Large intestine (tissue), 3 donors: ENCODE measurements around the gene SLC50A1. TPM values are rescaled to one million over a fixed set of nuclear protein-coding genes. Genes with fewer than 3 reads are reported as not detected.
"Not testable (repeated sequence)": the region's sequence is repeated elsewhere in the genome, so short reads cannot be mapped to it uniquely, and the experiment has no call there.

Experiments used
- DNase-seq, 2 donors: peaks; one replicate each; pipeline versions ENCODE4 v3.0.0 to v3.0.0-alpha.2; 2013
- H3K27ac ChIP-seq: one replicate; pipeline ENCODE4 v1.5.1; 2013; ENCODE audit warnings: low read length
- H3K27me3 ChIP-seq: 2 replicates; pipeline ENCODE4 v1.6.1; 2013; ENCODE audit warnings: low read length; ENCODE audit not compliant: control insufficient read depth, insufficient read depth
- H3K36me3 ChIP-seq: 2 replicates; pipeline ENCODE4 v1.6.1; 2013; ENCODE audit warnings: low read length; ENCODE audit not compliant: control insufficient read depth, insufficient read depth
- H3K4me1 ChIP-seq: one replicate; pipeline ENCODE4 v1.6.1; 2013; ENCODE audit warnings: low read length; ENCODE audit not compliant: control insufficient read depth, insufficient read depth
- H3K4me3 ChIP-seq: one replicate; pipeline ENCODE4 v1.5.1; 2013; ENCODE audit warnings: low read length
- H3K9me3 ChIP-seq: one replicate; pipeline ENCODE4 v1.6.1; 2013; ENCODE audit warnings: mild to moderate bottlenecking, low read depth, low read length, moderate library complexity; ENCODE audit not compliant: control insufficient read depth
- WGBS: methylation state at CpG from one replicate; pipeline ENCODE4 v1.1.5; 2013; ENCODE audit warnings: low lambda C conversion rate; ENCODE audit not compliant: insufficient coverage; 5-methylcytosine and 5-hydroxymethylcytosine counted together
- polyA plus RNA-seq: library from polyadenylated mRNA; unstranded; fragments of 120-200 nt; gene quantifications from one replicate; pipeline ENCODE4 v1.2.1, GENCODE V29; 2013

Gene SLC50A1
- polyA plus RNA-seq, 1 donor: 57.4 TPM

- WGBS: 100% methylated on average over 1 of the region's 5 CpGs
- no peak for DNase-seq
- Histone ChIP-seq H3K4me1 (peaks cover 11% of the 10 kb centered on the region), H3K4me3 (no peak overlapping the region), H3K36me3 (no peaks in the 10 kb centered on the region), H3K27me3 (no peaks in the 10 kb centered on the region), H3K27ac (no peak overlapping the region), H3K9me3 (no peaks in the 10 kb centered on the region)
These were observed 19.4 kb upstream of the SLC50A1 start for GRCh38 chr1:155116113-155116764.

GRCh38 chr1:155117610-155118009 is 18.0 kb upstream of the SLC50A1 start:
- H3K27ac ChIP-seq: no peak overlapping the region
- no CpG with 5 or more reads among the region's 4 CpGs for WGBS
- H3K4me1 ChIP-seq: peaks cover 12% of the 10 kb centered on the region
- no peaks in the 10 kb centered on the region for H3K27me3 ChIP-seq
- no peaks in the 10 kb centered on the region for H3K36me3 ChIP-seq
- peak in 1 of 2 donors; percentile 36 for DNase-seq
- no peak overlapping the region for H3K4me3 ChIP-seq
- no peaks in the 10 kb centered on the region for H3K9me3 ChIP-seq

- H3K27me3 ChIP-seq, DNase-seq, H3K9me3 ChIP-seq, H3K4me3 ChIP-seq, H3K27ac ChIP-seq, H3K36me3 ChIP-seq: not testable (repeated sequence)
- peaks cover 12% of the 10 kb centered on the region for H3K4me1 ChIP-seq
- no CpG with 5 or more reads among the region's 7 CpGs for WGBS
These were observed 17.6 kb upstream of the SLC50A1 start for GRCh38 chr1:155118090-155118489.

GRCh38 chr1:155120253-155120652 is 15.4 kb upstream of the SLC50A1 start:
- Histone ChIP-seq H3K4me1 (peaks cover 29% of the 10 kb centered on the region), H3K36me3 (no peaks in the 10 kb centered on the region), H3K27me3 (no peaks in the 10 kb centered on the region), H3K9me3 (no peaks in the 10 kb centered on the region), H3K4me3 (no peak overlapping the region), H3K27ac (peak overlapping the region; percentile 28)
- WGBS: no CpG with 5 or more reads among the region's 6 CpGs
- peak in 1 of 2 donors; percentile 44 for DNase-seq

- H3K4me3 ChIP-seq: no peak overlapping the region
- peaks cover 5% of the 10 kb centered on the region for H3K27me3 ChIP-seq
- no peaks in the 10 kb centered on the region for H3K36me3 ChIP-seq
- no peak overlapping the region for H3K27ac ChIP-seq
- no peaks in the 10 kb centered on the region for H3K9me3 ChIP-seq
- no CpG with 5 or more reads among the region's 2 CpGs for WGBS
- peaks cover 39% of the 10 kb centered on the region for H3K4me1 ChIP-seq
- DNase-seq: peak in 1 of 2 donors; percentile 9
These were observed 14.4 kb upstream of the SLC50A1 start for GRCh38 chr1:155121249-155121648.

- Histone ChIP-seq H3K27me3 (peaks cover 10% of the 10 kb centered on the region), H3K4me1 (peaks cover 48% of the 10 kb centered on the region), H3K36me3 (no peaks in the 10 kb centered on the region), H3K27ac (no peak overlapping the region), H3K9me3 (no peaks in the 10 kb centered on the region), H3K4me3 (no peak overlapping the region)
- WGBS: 100% methylated on average over 1 of the region's 2 CpGs
- DNase-seq: no peak
These were observed 13.3 kb upstream of the SLC50A1 start for GRCh38 chr1:155122308-155122707.

GRCh38 chr1:155123801-155124200 is 11.9 kb upstream of the SLC50A1 start:
- H3K27ac ChIP-seq: no peak overlapping the region
- peaks cover 10% of the 10 kb centered on the region for H3K27me3 ChIP-seq
- peaks cover 49% of the 10 kb centered on the region for H3K4me1 ChIP-seq
- H3K4me3 ChIP-seq: no peak overlapping the region
- WGBS: 37% methylated on average over 2 of the region's 4 CpGs
- DNase-seq: peak in 1 of 2 donors; percentile 38
- H3K9me3 ChIP-seq: no peaks in the 10 kb centered on the region
- no peaks in the 10 kb centered on the region for H3K36me3 ChIP-seq

GRCh38 chr1:155124503-155125463 is 10.9 kb upstream of the SLC50A1 start:
- H3K27ac ChIP-seq: peak overlapping the region; percentile 95
- no peak overlapping the region for H3K4me3 ChIP-seq
- H3K36me3 ChIP-seq: no peaks in the 10 kb centered on the region
- H3K9me3 ChIP-seq: no peaks in the 10 kb centered on the region
- DNase-seq: peak in 1 of 2 donors; percentile 44
- H3K27me3 ChIP-seq: peaks cover 10% of the 10 kb centered on the region
- peaks cover 49% of the 10 kb centered on the region for H3K4me1 ChIP-seq
- no CpG with 5 or more reads among the region's 16 CpGs for WGBS

GRCh38 chr1:155125511-155125945 is 10.1 kb upstream of the SLC50A1 start:
- H3K4me3 ChIP-seq: no peak overlapping the region
- H3K9me3 ChIP-seq: no peaks in the 10 kb centered on the region
- H3K36me3 ChIP-seq: no peaks in the 10 kb centered on the region
- peak overlapping the region; percentile 95 for H3K27ac ChIP-seq
- no CpG with 5 or more reads among the region's 11 CpGs for WGBS
- DNase-seq: no peak
- H3K4me1 ChIP-seq: peaks cover 45% of the 10 kb centered on the region
- H3K27me3 ChIP-seq: peaks cover 10% of the 10 kb centered on the region

- DNase-seq: peak; percentile 94 to 97
- H3K27me3 ChIP-seq: peaks cover 10% of the 10 kb centered on the region
- H3K4me1 ChIP-seq: peaks cover 44% of the 10 kb centered on the region
These were observed 9.6 kb upstream of the SLC50A1 start for GRCh38 chr1:155125946-155126555.

More at GRCh38 chr1:155125946-155126555, 9.6 kb upstream of the SLC50A1 start:
- Histone ChIP-seq H3K4me3 (peak overlapping the region; percentile 79), H3K27ac (peak overlapping the region; percentile 95), H3K9me3 (no peaks in the 10 kb centered on the region), H3K36me3 (peaks cover 2% of the 10 kb centered on the region)
- WGBS: no CpG with 5 or more reads among the region's 53 CpGs
